Left ventricle myocardium inferior (tissue), 1 donor: Measurements from ENCODE around the gene OPHN1. TPM values are rescaled to one million over a fixed set of nuclear protein-coding genes. Genes with fewer than 3 reads are reported as not detected.

Experiments
- DNase-seq: peaks from one replicate; pipeline ENCODE4 v3.0.0-alpha.2; 2020
- H3K27ac ChIP-seq: fragments of 200-600 bp; replicated peaks from 2 replicates; pipeline ENCODE4 v1.8.0; 2021
- H3K27me3 ChIP-seq: fragments of 200-600 bp; 2 replicates; pipeline ENCODE4 v1.8.0; 2021; ENCODE audit warnings: low read depth
- H3K36me3 ChIP-seq: fragments of 200-600 bp; 2 replicates; pipeline ENCODE4 v1.8.0; 2021
- H3K4me1 ChIP-seq: fragments of 200-600 bp; 2 replicates; pipeline ENCODE4 v1.8.0; 2021
- H3K4me3 ChIP-seq: fragments of 200-600 bp; 2 replicates; pipeline ENCODE4 v1.8.0; 2021; ENCODE audit warnings: mild to moderate bottlenecking, moderate library complexity
- H3K9me3 ChIP-seq: fragments of 200-600 bp; replicated peaks from 2 replicates; pipeline ENCODE4 v1.8.0; 2021
- CTCF ChIP-seq: fragments of 200-600 bp; IDR thresholded peaks from 2 replicates; pipeline ENCODE4 v1.8.0; 2021; ENCODE audit warnings: antibody characterized with exemption, mild to moderate bottlenecking, borderline replicate concordance
- intact Hi-C: fragments of 100-400 bp; cut with micrococcal nuclease; formaldehyde crosslinking; loops from one replicate; pipeline ENCODE4 v1.11.0; 2022
- total RNA-seq: library from RNA; stranded (reverse); fragmentation: NEBNext Ultra II Directional; extraction: Animal tissue kit (Norgen Biotek cat#: 25700); gene quantifications from one replicate; pipeline ENCODE4 v1.2.1, GENCODE V29; 2021
- donor health status: DM: no; HTN: yes; CAD: no; lungs with severe emphysema.

OPHN1 gene
- total RNA-seq, 1 donor from 2014 or later, result 5.0 TPM

DNA sequence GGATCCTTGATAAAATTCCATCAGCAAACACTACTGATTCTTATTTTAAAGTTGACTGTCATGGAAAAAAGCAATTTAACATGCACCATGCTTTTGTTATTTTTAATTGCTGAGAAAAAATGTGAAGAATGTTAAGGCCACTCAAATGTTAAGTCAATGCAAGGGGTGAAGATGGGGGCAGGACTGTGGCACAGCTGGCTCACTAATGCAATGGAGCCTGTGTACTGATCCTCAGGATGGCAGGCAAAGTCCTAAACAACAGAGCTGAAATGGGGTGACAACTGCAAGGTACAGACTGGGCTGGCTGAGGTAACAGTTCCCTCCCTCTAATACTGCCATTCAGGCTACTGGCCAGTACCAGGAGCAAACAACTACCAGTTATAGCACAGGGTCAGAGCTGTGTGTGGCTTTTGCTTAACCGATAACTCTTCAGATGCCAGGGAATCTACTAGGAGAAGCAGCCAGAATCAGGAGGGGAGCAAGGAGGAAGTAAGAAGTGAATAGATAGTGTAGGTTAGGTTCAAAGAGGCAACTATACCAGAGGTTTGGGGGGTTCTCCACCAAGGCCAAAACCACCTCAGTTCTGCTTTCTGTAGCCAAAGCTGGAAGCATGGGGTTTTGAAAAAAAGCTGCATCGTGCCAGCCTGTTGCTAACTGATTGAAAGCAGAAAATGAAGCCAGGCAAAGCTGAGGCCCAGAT, 372.6 kb downstream of the OPHN1 start:
- intact Hi-C loops, result no loop called here
- no peak for TF ChIP-seq CTCF
- H3K9me3 ChIP-seq, result no peaks in the 10 kb centered on the region
- no peak for DNase-seq
- H3K36me3 ChIP-seq, result peaks cover 5% of the 10 kb centered on the region
- no peaks in the 10 kb centered on the region for H3K4me1 ChIP-seq
- H3K27me3 ChIP-seq, result no peaks in the 10 kb centered on the region
- H3K27ac ChIP-seq, result no peak overlapping the region
- no peak overlapping the region for H3K4me3 ChIP-seq

DNA sequence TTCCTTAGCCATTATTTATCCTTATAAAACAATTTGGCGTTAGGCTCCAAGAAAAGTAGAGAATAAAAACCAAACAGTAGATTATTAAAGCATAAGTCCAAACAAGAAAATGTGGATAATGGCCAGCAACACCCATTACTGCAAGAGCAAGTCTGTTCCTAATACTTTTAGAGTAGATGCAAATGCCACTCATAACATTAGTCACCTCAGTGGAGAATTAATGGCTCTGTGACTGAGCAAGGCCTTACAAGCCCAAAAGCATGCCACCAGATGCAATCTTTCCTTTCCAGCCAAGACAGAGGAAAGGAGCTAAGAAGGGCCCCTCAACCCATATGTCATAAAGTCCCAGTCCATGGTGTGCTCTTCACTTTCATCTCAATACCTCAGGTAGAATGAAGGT, 373.8 kb downstream of the OPHN1 start:
- Histone ChIP-seq H3K27ac (no peak overlapping the region), H3K36me3 (peaks cover 5% of the 10 kb centered on the region), H3K4me1 (no peaks in the 10 kb centered on the region), H3K9me3 (no peaks in the 10 kb centered on the region), H3K4me3 (no peak overlapping the region), H3K27me3 (no peaks in the 10 kb centered on the region)
- intact Hi-C loops, result no loop called here
- no peak for DNase-seq
- no peak for TF ChIP-seq CTCF

DNA sequence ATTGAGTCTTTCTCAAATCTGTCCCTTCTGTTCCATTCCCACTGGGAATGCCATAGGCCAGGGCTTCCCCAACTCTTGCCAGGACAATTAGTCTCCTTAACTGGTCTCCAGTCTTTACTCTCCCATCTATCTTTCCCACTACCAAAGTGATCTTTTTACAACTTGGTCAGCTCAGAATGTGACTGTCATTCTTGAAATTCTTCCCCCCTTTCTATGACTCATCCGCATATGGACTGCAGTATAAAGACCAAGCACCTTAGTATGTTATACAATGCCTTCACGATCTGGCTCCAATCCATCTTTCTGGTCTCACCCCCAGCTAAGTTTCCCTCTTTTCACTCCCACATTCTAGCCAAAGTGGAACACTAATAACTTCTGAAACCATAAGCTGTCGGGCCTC, 383.8 kb downstream of the OPHN1 start:
- H3K36me3 ChIP-seq, result peaks cover 12% of the 10 kb centered on the region
- no peak overlapping the region for H3K4me3 ChIP-seq
- no peaks in the 10 kb centered on the region for H3K9me3 ChIP-seq
- H3K27ac ChIP-seq, result no peak overlapping the region
- H3K4me1 ChIP-seq, result no peaks in the 10 kb centered on the region
- H3K27me3 ChIP-seq, result no peaks in the 10 kb centered on the region
- TF ChIP-seq CTCF, result no peak
- intact Hi-C loops, result no loop called here
- no peak for DNase-seq

DNA sequence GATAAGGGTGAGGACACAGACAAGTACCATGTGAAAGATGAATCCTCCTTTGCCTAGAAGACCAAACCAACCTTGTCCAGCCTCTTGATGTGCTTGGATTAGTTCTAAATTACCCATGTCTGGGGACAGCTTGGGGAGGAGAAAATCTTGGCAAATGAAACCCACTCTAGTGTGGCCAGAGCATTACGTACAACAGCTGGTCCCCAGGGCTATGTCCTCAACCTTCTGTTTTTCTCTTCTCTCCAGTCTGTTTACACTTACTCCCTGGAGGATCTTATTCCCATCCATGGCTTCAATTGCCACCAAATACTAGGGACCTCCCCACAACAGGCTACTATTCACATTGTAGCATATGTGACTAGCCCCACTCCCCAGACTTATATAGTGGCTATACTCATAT, 384.5 kb downstream of the OPHN1 start:
- TF ChIP-seq CTCF, result no peak
- intact Hi-C loops, result no loop called here
- Histone ChIP-seq H3K27me3 (no peaks in the 10 kb centered on the region), H3K4me3 (no peak overlapping the region), H3K27ac (no peak overlapping the region), H3K9me3 (no peaks in the 10 kb centered on the region), H3K4me1 (no peaks in the 10 kb centered on the region), H3K36me3 (peaks cover 12% of the 10 kb centered on the region)
- no peak for DNase-seq

- no peaks in the 10 kb centered on the region for H3K27me3 ChIP-seq
Observed at GRCh38 chrX:68045008-68045577, 388.2 kb downstream of the OPHN1 start.

More at GRCh38 chrX:68045008-68045577, 388.2 kb downstream of the OPHN1 start:
- peaks cover 5% of the 10 kb centered on the region for H3K36me3 ChIP-seq
- no peak overlapping the region for H3K4me3 ChIP-seq
- TF ChIP-seq CTCF, result no peak
- intact Hi-C loops, result no loop called here
- DNase-seq, result no peak
- no peaks in the 10 kb centered on the region for H3K4me1 ChIP-seq
- H3K27ac ChIP-seq, result no peak overlapping the region
- no peaks in the 10 kb centered on the region for H3K9me3 ChIP-seq
